Measurements from ENCODE around the gene SRGN.

DNA sequence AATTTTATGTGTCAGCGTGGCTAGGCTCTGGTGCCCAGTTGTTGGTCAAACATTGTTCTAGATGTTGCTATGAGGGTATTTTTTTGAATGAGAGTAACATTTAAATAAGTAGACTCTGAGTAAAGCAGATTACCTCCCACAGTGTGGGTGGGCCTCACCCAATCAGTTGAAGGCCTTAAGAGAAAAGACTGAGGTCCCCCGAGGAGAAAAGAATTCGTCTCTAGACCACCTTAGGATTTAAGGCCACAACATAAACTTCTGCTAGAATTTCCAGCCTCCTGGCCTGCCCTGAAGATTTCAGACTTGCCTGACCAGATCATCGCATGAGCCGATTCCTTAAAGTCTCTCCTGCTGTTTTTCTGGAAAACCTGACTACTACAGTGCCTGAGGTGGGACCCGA is 45.1 kb upstream of the SRGN start:
- TF ChIP-seq, protein P1, sequence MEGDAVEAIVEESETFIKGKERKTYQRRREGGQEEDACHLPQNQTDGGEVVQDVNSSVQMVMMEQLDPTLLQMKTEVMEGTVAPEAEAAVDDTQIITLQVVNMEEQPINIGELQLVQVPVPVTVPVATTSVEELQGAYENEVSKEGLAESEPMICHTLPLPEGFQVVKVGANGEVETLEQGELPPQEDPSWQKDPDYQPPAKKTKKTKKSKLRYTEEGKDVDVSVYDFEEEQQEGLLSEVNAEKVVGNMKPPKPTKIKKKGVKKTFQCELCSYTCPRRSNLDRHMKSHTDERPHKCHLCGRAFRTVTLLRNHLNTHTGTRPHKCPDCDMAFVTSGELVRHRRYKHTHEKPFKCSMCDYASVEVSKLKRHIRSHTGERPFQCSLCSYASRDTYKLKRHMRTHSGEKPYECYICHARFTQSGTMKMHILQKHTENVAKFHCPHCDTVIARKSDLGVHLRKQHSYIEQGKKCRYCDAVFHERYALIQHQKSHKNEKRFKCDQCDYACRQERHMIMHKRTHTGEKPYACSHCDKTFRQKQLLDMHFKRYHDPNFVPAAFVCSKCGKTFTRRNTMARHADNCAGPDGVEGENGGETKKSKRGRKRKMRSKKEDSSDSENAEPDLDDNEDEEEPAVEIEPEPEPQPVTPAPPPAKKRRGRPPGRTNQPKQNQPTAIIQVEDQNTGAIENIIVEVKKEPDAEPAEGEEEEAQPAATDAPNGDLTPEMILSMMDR (IDR thresholded peaks at IDR 0.05), result no peak
- no peak for TF ChIP-seq POLR2A (IDR thresholded peaks at IDR 0.05)

All from heart left ventricle (tissue), 13 donors.